Mesothelial cell of epicardium (in vitro differentiated cells): Measurements from ENCODE around the gene MYCT1. TPM values are rescaled to one million over a fixed set of nuclear protein-coding genes. Genes with fewer than 3 reads are reported as not detected.

ENCODE experiments used
- DNase-seq, 2 experiments: peaks; one replicate each; pipeline ENCODE4 v3.0.0; 2021; ENCODE audit warnings: low spot score in 2 of 2; ENCODE audit not compliant: unreplicated experiment in 2 of 2
- H3K27ac Mint-ChIP-seq: 2 replicates; pipeline ENCODE4 v1.8.0; 2021; ENCODE audit warnings: mixed read lengths
- H3K27me3 Mint-ChIP-seq: 2 replicates; pipeline ENCODE4 v1.8.0; 2021; ENCODE audit warnings: low read depth, mixed read lengths
- H3K36me3 Mint-ChIP-seq: 2 replicates; pipeline ENCODE4 v1.8.0; 2021; ENCODE audit warnings: mixed read lengths
- H3K4me1 Mint-ChIP-seq: 2 replicates; pipeline ENCODE4 v1.8.0; 2021; ENCODE audit warnings: mixed read lengths
- H3K4me3 Mint-ChIP-seq: 2 replicates; pipeline ENCODE4 v1.8.0; 2021; ENCODE audit warnings: mild to moderate bottlenecking, moderate library complexity, mixed read lengths
- H3K9me3 Mint-ChIP-seq: 2 replicates; pipeline ENCODE4 v1.8.0; 2021; ENCODE audit warnings: mixed read lengths
- total RNA-seq: library from RNA; stranded (reverse); gene quantifications from 3 replicates; pipeline ENCODE4 v1.2.1, GENCODE V29; 2021
- TF ChIP-seq, protein P1 (sequence below): fragments of 200-600 bp; sonication (generic); IDR thresholded peaks from one replicate; pipeline ENCODE4 v1.5.0; 2021; ENCODE audit warnings: antibody characterized with exemption; ENCODE audit not compliant: unreplicated experiment

MYCT1 gene
- total RNA-seq, 1 donor from 2014 or later: 2.3 TPM

DNA sequence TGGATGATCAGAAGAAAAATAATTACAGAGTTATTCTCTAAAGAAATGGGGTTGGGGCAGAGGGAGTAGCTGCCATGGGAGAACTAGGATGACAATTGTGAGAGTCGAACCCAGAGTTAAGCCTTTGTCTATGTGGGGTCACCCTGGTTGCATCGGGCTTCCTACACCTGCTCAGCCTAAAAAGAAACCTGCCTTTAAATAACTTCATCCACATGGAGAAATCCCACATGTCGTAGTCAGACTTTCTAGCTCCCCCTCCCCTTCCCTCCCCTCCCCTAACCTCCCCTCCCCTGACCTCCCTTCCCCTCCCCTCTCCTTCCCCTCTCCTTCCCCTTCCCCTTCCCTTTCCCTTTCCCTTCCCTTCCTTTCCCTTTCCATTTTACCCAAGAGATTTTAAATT lies 67.6 kb downstream of the MYCT1 start:
- H3K27me3 Mint-ChIP-seq: peaks cover 9% of the 10 kb centered on the region
- H3K4me1 Mint-ChIP-seq: no peaks in the 10 kb centered on the region
- H3K27ac Mint-ChIP-seq: no peak overlapping the region
- TF ChIP-seq, protein P1, sequence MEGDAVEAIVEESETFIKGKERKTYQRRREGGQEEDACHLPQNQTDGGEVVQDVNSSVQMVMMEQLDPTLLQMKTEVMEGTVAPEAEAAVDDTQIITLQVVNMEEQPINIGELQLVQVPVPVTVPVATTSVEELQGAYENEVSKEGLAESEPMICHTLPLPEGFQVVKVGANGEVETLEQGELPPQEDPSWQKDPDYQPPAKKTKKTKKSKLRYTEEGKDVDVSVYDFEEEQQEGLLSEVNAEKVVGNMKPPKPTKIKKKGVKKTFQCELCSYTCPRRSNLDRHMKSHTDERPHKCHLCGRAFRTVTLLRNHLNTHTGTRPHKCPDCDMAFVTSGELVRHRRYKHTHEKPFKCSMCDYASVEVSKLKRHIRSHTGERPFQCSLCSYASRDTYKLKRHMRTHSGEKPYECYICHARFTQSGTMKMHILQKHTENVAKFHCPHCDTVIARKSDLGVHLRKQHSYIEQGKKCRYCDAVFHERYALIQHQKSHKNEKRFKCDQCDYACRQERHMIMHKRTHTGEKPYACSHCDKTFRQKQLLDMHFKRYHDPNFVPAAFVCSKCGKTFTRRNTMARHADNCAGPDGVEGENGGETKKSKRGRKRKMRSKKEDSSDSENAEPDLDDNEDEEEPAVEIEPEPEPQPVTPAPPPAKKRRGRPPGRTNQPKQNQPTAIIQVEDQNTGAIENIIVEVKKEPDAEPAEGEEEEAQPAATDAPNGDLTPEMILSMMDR: no peak
- H3K36me3 Mint-ChIP-seq: no peaks in the 10 kb centered on the region
- DNase-seq: no peak
- no peak overlapping the region for H3K4me3 Mint-ChIP-seq
- H3K9me3 Mint-ChIP-seq: no peaks in the 10 kb centered on the region

DNA sequence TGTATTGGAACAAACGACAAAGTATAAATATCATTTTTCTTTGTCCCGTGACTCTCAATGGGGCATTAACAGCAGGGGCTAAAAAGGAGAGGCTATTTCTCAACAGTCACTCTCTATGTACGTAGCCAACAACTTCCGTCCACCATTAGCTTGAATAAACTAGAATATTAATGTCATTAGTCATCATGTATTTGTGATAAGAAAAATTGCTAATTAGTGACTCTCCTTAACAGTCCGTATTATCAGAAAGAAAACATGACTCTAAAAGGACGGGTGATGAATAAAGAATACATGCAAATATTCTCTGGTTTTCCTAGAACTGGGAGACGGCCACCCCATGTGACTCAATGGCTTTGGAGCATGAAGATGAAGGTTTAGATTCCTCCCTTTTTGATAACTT lies 71.5 kb downstream of the MYCT1 start:
- H3K27ac Mint-ChIP-seq: no peak overlapping the region

DNA sequence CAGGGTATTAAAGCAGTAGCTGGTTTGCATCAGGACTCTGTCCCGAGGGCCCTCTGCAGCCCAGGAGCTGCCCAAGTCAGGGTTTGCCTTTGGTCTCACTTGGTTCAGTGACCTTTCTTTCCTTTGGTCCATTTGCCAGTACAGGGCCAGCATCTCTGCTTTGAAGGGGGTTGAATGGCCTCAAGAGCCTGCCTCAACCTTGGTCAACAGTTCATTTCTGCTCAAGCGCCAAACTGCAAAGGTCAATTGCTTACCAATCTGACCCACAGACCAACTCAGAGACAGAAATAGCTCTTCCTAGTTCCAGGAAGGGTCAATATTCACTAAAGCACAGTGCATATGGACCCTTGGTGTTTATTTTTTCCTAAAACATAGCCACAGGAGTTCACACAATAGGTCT lies 72.3 kb downstream of the MYCT1 start:
- Mint-ChIP-seq H3K4me3 (no peak overlapping the region), H3K27ac (no peak overlapping the region), H3K4me1 (no peaks in the 10 kb centered on the region), H3K36me3 (no peaks in the 10 kb centered on the region), H3K27me3 (peaks cover 7% of the 10 kb centered on the region), H3K9me3 (no peaks in the 10 kb centered on the region)
- no peak for DNase-seq
- TF ChIP-seq, protein P1: no peak

More for the DNA sequence above, 71.5 kb downstream of the MYCT1 start:
- Mint-ChIP-seq H3K36me3 (no peaks in the 10 kb centered on the region), H3K9me3 (no peaks in the 10 kb centered on the region), H3K4me3 (no peak overlapping the region), H3K4me1 (no peaks in the 10 kb centered on the region), H3K27me3 (peaks cover 7% of the 10 kb centered on the region)
- DNase-seq: no peak
- TF ChIP-seq, protein P1: no peak

DNA sequence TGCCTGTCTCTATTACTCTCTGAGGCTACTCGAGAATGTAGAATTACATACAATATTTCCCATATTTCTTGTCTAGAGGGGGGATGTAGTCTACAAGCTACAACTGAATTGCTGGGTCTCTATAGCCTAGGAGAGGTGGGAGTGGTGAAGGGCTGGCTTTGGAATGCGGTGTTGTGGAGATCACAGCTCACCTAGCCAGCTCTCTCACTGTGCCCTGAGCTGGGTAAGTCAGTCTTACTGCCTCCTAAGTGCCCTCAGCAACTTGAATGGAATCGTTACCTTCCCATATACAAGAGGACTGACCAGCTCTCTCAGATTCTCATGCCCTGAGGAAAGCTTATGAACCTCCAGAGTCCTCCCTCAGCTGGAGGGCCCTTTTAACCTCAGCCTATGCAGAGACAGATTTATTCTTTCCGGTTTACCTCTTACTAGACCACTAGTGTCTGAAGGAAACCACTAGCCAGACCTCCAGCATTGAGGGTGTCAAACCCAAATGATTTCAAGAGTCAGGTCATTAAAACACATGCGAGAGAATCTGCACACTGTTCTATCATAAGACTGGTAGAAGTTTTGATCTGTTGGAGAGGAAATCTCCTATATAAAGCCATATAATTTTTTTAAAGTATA lies 73.5 kb downstream of the MYCT1 start:
- no peak for DNase-seq
- Mint-ChIP-seq H3K4me3 (no peak overlapping the region), H3K27me3 (peaks cover 5% of the 10 kb centered on the region), H3K9me3 (no peaks in the 10 kb centered on the region), H3K4me1 (no peaks in the 10 kb centered on the region), H3K36me3 (no peaks in the 10 kb centered on the region), H3K27ac (no peak overlapping the region)
- TF ChIP-seq, protein P1: no peak

Other genes with a start within 250 kb of the MYCT1 start
- gene SYNE1, start 60.5 kb upstream of the MYCT1 start, total RNA-seq: 53.5 to 60.5 TPM (median 58.3 TPM) in 3 replicates
- not detected in 3 replicates for gene VIP, start 52.9 kb downstream of the MYCT1 start, total RNA-seq